ENCODE measurements around the gene METTL6.

METTL6 gene

GRCh38 chr3:15450438-15451215 is 23.3 kb upstream of the METTL6 start:
- TF ChIP-seq CTCF (IDR thresholded peaks at IDR 0.05; ENCODE audit: low read depth, low read length): no peak
- DNase-seq (ENCODE audit: extremely low read depth, low read depth): no peak

- no peak for DNase-seq (ENCODE audit: extremely low read depth, low read depth)
- no peak for TF ChIP-seq CTCF (IDR thresholded peaks at IDR 0.05; ENCODE audit: low read depth, low read length)
Observed at GRCh38 chr3:15449489-15450224, 22.3 kb upstream of the METTL6 start.

GRCh38 chr3:15443826-15444524 is 16.6 kb upstream of the METTL6 start:
- no peak for TF ChIP-seq CTCF (IDR thresholded peaks at IDR 0.05; ENCODE audit: low read depth, low read length)
- DNase-seq (ENCODE audit: extremely low read depth, low read depth): no peak

GRCh38 chr3:15440891-15441290 is 13.5 kb upstream of the METTL6 start:
- TF ChIP-seq CTCF (IDR thresholded peaks at IDR 0.05; ENCODE audit: low read depth, low read length): no peak
- no peak for DNase-seq (ENCODE audit: extremely low read depth, low read depth)

GRCh38 chr3:15439476-15439875 is 12.1 kb upstream of the METTL6 start:
- DNase-seq (ENCODE audit: extremely low read depth, low read depth): no peak

DNA sequence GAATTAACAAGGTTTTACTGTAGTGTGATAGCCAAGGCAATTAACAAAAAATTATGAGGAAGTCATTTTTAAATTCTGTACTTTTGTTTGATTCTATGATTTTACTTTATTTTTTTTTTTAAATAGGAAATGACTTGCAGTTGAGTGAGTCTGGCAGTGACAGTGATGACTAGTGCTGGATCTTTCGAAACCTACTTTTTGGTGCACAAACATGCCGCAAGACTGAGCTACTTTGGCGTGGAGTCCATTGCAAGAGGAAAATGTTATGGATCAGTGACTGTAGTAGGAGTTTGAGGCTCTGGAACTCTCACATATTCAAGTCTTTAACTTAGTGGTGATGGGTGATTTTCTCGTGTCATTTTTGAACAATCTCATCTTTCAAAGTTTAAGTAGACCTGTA is 11.6 kb upstream of the METTL6 start:
- DNase-seq (ENCODE audit: extremely low read depth, low read depth): peak; percentile 68
- TF ChIP-seq CTCF (IDR thresholded peaks at IDR 0.05; ENCODE audit: low read depth, low read length): no peak

More at GRCh38 chr3:15439476-15439875, 12.1 kb upstream of the METTL6 start:
- TF ChIP-seq CTCF (IDR thresholded peaks at IDR 0.05; ENCODE audit: low read depth, low read length): no peak

DNA sequence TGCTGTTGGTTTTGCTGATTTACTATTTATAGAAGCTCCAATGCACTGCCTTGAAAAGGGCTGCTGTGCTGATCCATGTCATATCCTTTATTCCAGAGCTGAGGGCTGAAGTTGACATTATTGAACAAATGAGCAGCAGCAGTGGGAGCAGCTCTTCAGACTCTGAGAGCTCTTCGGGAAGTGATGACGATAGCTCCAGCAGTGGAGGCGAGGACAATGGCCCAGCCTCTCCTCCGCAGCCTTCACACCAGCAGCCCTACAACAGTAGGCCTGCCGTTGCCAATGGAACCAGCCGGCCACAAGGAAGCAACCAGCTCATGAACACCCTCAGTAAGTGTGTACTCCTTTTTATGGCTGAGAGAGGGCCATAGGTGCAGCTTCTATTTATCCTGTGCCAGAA is 8.9 kb upstream of the METTL6 start:
- DNase-seq (ENCODE audit: extremely low read depth, low read depth): no peak
- no peak for TF ChIP-seq CTCF (IDR thresholded peaks at IDR 0.05; ENCODE audit: low read depth, low read length)
